ENCODE data around the gene SLC2A4.

The SLC2A4 gene

GRCh38 chr17:7248796-7249195 is 32.7 kb upstream of the SLC2A4 start:
- DNase-seq, result no peak

- DNase-seq, result no peak
Observed at GRCh38 chr17:7249214-7249613, 32.3 kb upstream of the SLC2A4 start.

- DNase-seq, result no peak
Observed at GRCh38 chr17:7249830-7250229, 31.7 kb upstream of the SLC2A4 start.

- DNase-seq, result no peak
Observed at GRCh38 chr17:7250695-7251627, 30.6 kb upstream of the SLC2A4 start.

- peak; percentile 99 for DNase-seq
Observed at GRCh38 chr17:7251661-7252175, 29.8 kb upstream of the SLC2A4 start, which contains the start of gene CTDNEP1. CTDNEP1 (minus strand) TSS chr17:7251734; CDS start chr17:7251296, 438 bp downstream.

GRCh38 chr17:7252176-7253043 is 29.1 kb upstream of the SLC2A4 start, which contains the start of gene ELP5:
ELP5 (plus strand) TSS chr17:7252215; CDS start chr17:7252551, 336 bp downstream.
- peak; percentile 94 for DNase-seq

- DNase-seq, result no peak
Observed at GRCh38 chr17:7253082-7253481, 28.4 kb upstream of the SLC2A4 start.

- no peak for DNase-seq
Observed at GRCh38 chr17:7254511-7254910, 27.0 kb upstream of the SLC2A4 start.

- DNase-seq, result no peak
Observed at GRCh38 chr17:7256766-7257456, 24.6 kb upstream of the SLC2A4 start.

- DNase-seq, result peak; percentile 38
Observed at GRCh38 chr17:7258731-7259554, 22.6 kb upstream of the SLC2A4 start.

- DNase-seq, result no peak
Observed at GRCh38 chr17:7259555-7259889, 22.0 kb upstream of the SLC2A4 start.

- no peak for DNase-seq
Observed at GRCh38 chr17:7260151-7260550, 21.4 kb upstream of the SLC2A4 start.

- DNase-seq, result peak; percentile 34
Observed at GRCh38 chr17:7260651-7261378, 20.7 kb upstream of the SLC2A4 start.

- DNase-seq, result no peak
Observed at GRCh38 chr17:7261379-7262191, 19.9 kb upstream of the SLC2A4 start.

- DNase-seq, result no peak
Observed at GRCh38 chr17:7262192-7262934, 19.2 kb upstream of the SLC2A4 start, which contains the start of gene CLDN7. CLDN7 (minus strand) TSS chr17:7262478; CDS start chr17:7262043, 435 bp downstream.

GRCh38 chr17:7262935-7263800 is 18.4 kb upstream of the SLC2A4 start:
- peak; percentile 34 for DNase-seq

- no peak for DNase-seq
Observed at GRCh38 chr17:7263801-7264078, 17.8 kb upstream of the SLC2A4 start.

GRCh38 chr17:7266784-7267183 is 14.7 kb upstream of the SLC2A4 start:
- no peak for DNase-seq

- DNase-seq, result no peak
Observed at GRCh38 chr17:7279448-7279847, 2.1 kb upstream of the SLC2A4 start.

All from activated CD4-positive, alpha-beta T cell treated with anti-CD3 and anti-CD28 coated beads for 48 hours (primary cell).